Head of caudate nucleus (tissue), 42 donors: ENCODE results near the gene CNTLN.
A peak's percentile ranks its signal among the peaks of the same experiment; 100 is the strongest.

Experiments
- DNase-seq, 42 donors: peaks; one replicate each; pipeline versions ENCODE4 v3.0.0 to v3.0.0-alpha.2; 2020 to 2021; ENCODE audit warnings: mixed read lengths in 7 of 42
- intact Hi-C: fragments of 100-400 bp; cut with DNase I; formaldehyde crosslinking; loops from one replicate; pipeline ENCODE4 v1.15.0; 2022

Gene CNTLN

GRCh38 chr9:17134396-17135294 is at the start of gene CNTLN:
CNTLN (plus strand) TSS chr9:17135040; CDS start chr9:17135066, 26 bp downstream.
- DNase-seq, result peak; percentile 76 to 98 (median 93)
- intact Hi-C loops, result no loop called here

GRCh38 chr9:17088566-17088965 is 46.3 kb upstream of the CNTLN start:
- no peak for DNase-seq
- intact Hi-C loops, result no loop called here

GRCh38 chr9:17090041-17090440 is 44.8 kb upstream of the CNTLN start:
- intact Hi-C loops, result no loop called here
- DNase-seq, result no peak

GRCh38 chr9:17116400-17116837 is 18.4 kb upstream of the CNTLN start:
- intact Hi-C loops, result loop anchor here (5.0 kb wide), 1 partner anchor 236 kb away; no protein-coding TSS in a partner anchor
- DNase-seq, result peak in 1 of 42 donors; percentile 16

- no peak for DNase-seq
- intact Hi-C loops, result loop anchor here (5.0 kb wide), 1 partner anchor 235 kb away; no protein-coding TSS in a partner anchor
Observed at GRCh38 chr9:17117372-17117771, 17.5 kb upstream of the CNTLN start.

- intact Hi-C loops, result no loop called here
- no peak for DNase-seq
Observed at GRCh38 chr9:17120203-17120602, 14.6 kb upstream of the CNTLN start.

- no peak for DNase-seq
- intact Hi-C loops, result no loop called here
Observed at GRCh38 chr9:17121264-17121663, 13.6 kb upstream of the CNTLN start.

GRCh38 chr9:17130291-17130690 is 4.5 kb upstream of the CNTLN start:
- no peak for DNase-seq
- intact Hi-C loops, result no loop called here

- no peak for DNase-seq
- intact Hi-C loops, result no loop called here
Observed at GRCh38 chr9:17130725-17131124, 4.1 kb upstream of the CNTLN start.

- DNase-seq, result no peak
- intact Hi-C loops, result no loop called here
Observed at GRCh38 chr9:17131494-17131893, 3.3 kb upstream of the CNTLN start.

GRCh38 chr9:17135295-17136160 is 688 bp downstream of the CNTLN start:
- peak in 41 of 42 donors; percentile 11 to 70 (median 39) for DNase-seq
- intact Hi-C loops, result no loop called here

- intact Hi-C loops, result no loop called here
Observed at GRCh38 chr9:17137566-17137965, 2.7 kb downstream of the CNTLN start.

GRCh38 chr9:17138503-17138902 is 3.7 kb downstream of the CNTLN start:
- no peak for DNase-seq
- intact Hi-C loops, result no loop called here

More at GRCh38 chr9:17137566-17137965, 2.7 kb downstream of the CNTLN start:
- DNase-seq, result no peak

- DNase-seq, result no peak
- intact Hi-C loops, result no loop called here
Observed at GRCh38 chr9:17140418-17140817, 5.6 kb downstream of the CNTLN start.

- DNase-seq, result no peak
- intact Hi-C loops, result no loop called here
Observed at GRCh38 chr9:17148324-17148723, 13.5 kb downstream of the CNTLN start.

GRCh38 chr9:17159469-17159868 is 24.6 kb downstream of the CNTLN start:
- intact Hi-C loops, result no loop called here
- no peak for DNase-seq

- intact Hi-C loops, result no loop called here
- no peak for DNase-seq
Observed at GRCh38 chr9:17160327-17160726, 25.5 kb downstream of the CNTLN start.

GRCh38 chr9:17165764-17166163 is 30.9 kb downstream of the CNTLN start:
- intact Hi-C loops, result no loop called here
- no peak for DNase-seq

GRCh38 chr9:17166346-17166745 is 31.5 kb downstream of the CNTLN start:
- no peak for DNase-seq
- intact Hi-C loops, result no loop called here
